Peyer's patch (tissue), 4 donors: ENCODE results near the gene ZNF32.

Source experiments
- CTCF ChIP-seq, 6 experiments: fragments of 450-650 bp in 4 of 6; fragments of 200-600 bp in 2 of 6; sonication (generic) in 1 of 6; IDR thresholded peaks; one replicate each; pipeline ENCODE4 v1.5.1; 2017 to 2019; ENCODE audit warnings: antibody characterized with exemption in 6 of 6, mild to moderate bottlenecking in 3 of 6, moderate library complexity in 1 of 6
- POLR2A ChIP-seq, 2 donors: fragments of 450-650 bp; IDR thresholded peaks; one replicate each; pipeline ENCODE4 v1.5.1; 2017; ENCODE audit warnings: antibody characterized with exemption in 2 of 2, mild to moderate bottlenecking in 2 of 2, moderate library complexity in 2 of 2

- TF ChIP-seq CTCF (IDR thresholded peaks at IDR 0.05) (no peak), POLR2A (IDR thresholded peaks at IDR 0.05) (no peak)
These were observed 6.6 kb upstream of the ZNF32 start for GRCh38 chr10:43655311-43655710.
